Pancreas (tissue), 10 donors: ENCODE results near the gene TTC39B. TPM values are rescaled to one million over a fixed set of nuclear protein-coding genes. Genes with fewer than 3 reads are reported as not detected.

Source experiments
- ATAC-seq, 4 donors: fragments of 200-7000 bp; cut with Tn5 transposase; one replicate each; pipeline versions ENCODE4 v1.8.0 to v1.9.1; 2020; ENCODE audit warnings: mild to moderate bottlenecking in 4 of 4, moderate library complexity in 4 of 4
- DNase-seq, 6 donors: peaks; one replicate each; pipeline ENCODE4 v3.0.0-alpha.2; 2020
- FAIRE-seq: peaks from 2 replicates; lab custom pipeline; 2012; peaks lifted over from hg19 to GRCh38; lab: Jason Lieb, UNC
- H3K27ac ChIP-seq, 4 donors: fragments of 200-600 bp; sonication (generic); 1 replicate in 3 of 4; 2 replicates in 1 of 4; pipeline versions ENCODE4 v1.5.0 to v1.8.0; 2020
- H3K27me3 ChIP-seq, 4 donors: fragments of 200-600 bp; one replicate each; pipeline ENCODE4 v1.8.0; 2021
- H3K36me3 ChIP-seq, 3 donors: fragments of 200-600 bp; sonication (generic) in 1 of 3; one replicate each; pipeline versions ENCODE4 v1.5.0 to v1.8.0; 2020 to 2021
- H3K4me1 ChIP-seq, 3 donors: fragments of 200-600 bp; one replicate each; pipeline ENCODE4 v1.8.0; 2021
- H3K4me3 ChIP-seq, 4 donors: fragments of 200-600 bp; sonication (generic) in 2 of 4; one replicate each; pipeline versions ENCODE4 v1.5.0 to v1.8.0; 2020 to 2021
- H3K9me3 ChIP-seq, 4 donors: fragments of 200-600 bp; one replicate each; pipeline ENCODE4 v1.8.0; 2021
- CTCF ChIP-seq, 4 donors: fragments of 200-600 bp; sonication (generic) in 3 of 4; IDR thresholded peaks; one replicate each; pipeline versions ENCODE4 v1.5.0 to v1.8.0; 2021; ENCODE audit warnings: antibody characterized with exemption in 4 of 4
- WGBS, 2 donors: extraction: QIAGEN DNeasy Blood & Tissue Kit; methylation state at CpG; one replicate each; pipeline ENCODE4 v1.1.7; 2013; 5-methylcytosine and 5-hydroxymethylcytosine counted together
- intact Hi-C, 3 donors: fragments of 100-400 bp; cut with DNase I; formaldehyde crosslinking; loops; one replicate each; pipeline versions ENCODE4 v1.11.1 to v1.14.2; 2022
- polyA plus RNA-seq, 2 donors: library from polyadenylated mRNA; stranded (reverse); fragments of 200-250 nt; gene quantifications; one replicate each; pipeline ENCODE4 v1.2.3, GENCODE V29; 2013
- total RNA-seq, 6 donors: library from RNA; stranded (reverse); fragmentation: NEBNext Ultra II Directional in 4 of 6; extraction: Animal tissue kit (Norgen Biotek cat#: 25700) in 4 of 6; gene quantifications; one replicate each; pipeline versions ENCODE4 v1.2.1 to v1.2.4, GENCODE V29; 2021 to 2023
- donor health status: healthy with polysubstance abuse.
- donor health status: DM: no; HTN: no; CAD: no; lungs with moderate emphysema.
- donor health status: DM: no; HTN: no; CAD: no.
- donor health status: control.
- donor health status: control.
- donor health status: Bipolar disorder and iron deficiency.
- donor health status: DM: yes; HTN: yes; CAD: no.
- donor health status: DM: no; HTN: no; CAD: no.
- donor health status: DM: no; HTN: no; CAD: no.
- donor health status: DM: yes; HTN: yes; CAD: no.

TTC39B gene
- total and polyA plus RNA-seq, 8 donors: 1.5 to 12.1 (median 5.1) TPM

GRCh38 chr9:15352306-15352705, 45.3 kb upstream of the TTC39B start:
- TF ChIP-seq CTCF (IDR thresholded peaks at IDR 0.05): no peak
- H3K27ac ChIP-seq: no peak overlapping the region
- no peaks in the 10 kb centered on the region for H3K4me1 ChIP-seq
- H3K4me3 ChIP-seq: no peak overlapping the region
- no peaks in the 10 kb centered on the region for H3K27me3 ChIP-seq
- no peak for ATAC-seq
- DNase-seq: no peak
- no peaks in the 10 kb centered on the region for H3K36me3 ChIP-seq
- H3K9me3 ChIP-seq: no peaks in the 10 kb centered on the region
- intact Hi-C loops: no loop called here
- no peak for FAIRE-seq
- 29 to 36% methylated on average over 3 of the region's 3 CpGs for WGBS, 2 donors

GRCh38 chr9:15349892-15350761, 43.1 kb upstream of the TTC39B start:
- H3K36me3 ChIP-seq: no peaks in the 10 kb centered on the region
- no peak for TF ChIP-seq CTCF (IDR thresholded peaks at IDR 0.05)
- H3K4me3 ChIP-seq: no peak overlapping the region
- H3K9me3 ChIP-seq: no peaks in the 10 kb centered on the region
- WGBS, 2 donors: 65 to 70% methylated on average over 7 of the region's 7 CpGs
- H3K27me3 ChIP-seq: no peaks in the 10 kb centered on the region
- ATAC-seq (no peak), FAIRE-seq (no peak), DNase-seq (peak in 1 of 6 donors; percentile 19)
- no peaks in the 10 kb centered on the region for H3K4me1 ChIP-seq
- no peak overlapping the region for H3K27ac ChIP-seq
- intact Hi-C loops: no loop called here

DNA sequence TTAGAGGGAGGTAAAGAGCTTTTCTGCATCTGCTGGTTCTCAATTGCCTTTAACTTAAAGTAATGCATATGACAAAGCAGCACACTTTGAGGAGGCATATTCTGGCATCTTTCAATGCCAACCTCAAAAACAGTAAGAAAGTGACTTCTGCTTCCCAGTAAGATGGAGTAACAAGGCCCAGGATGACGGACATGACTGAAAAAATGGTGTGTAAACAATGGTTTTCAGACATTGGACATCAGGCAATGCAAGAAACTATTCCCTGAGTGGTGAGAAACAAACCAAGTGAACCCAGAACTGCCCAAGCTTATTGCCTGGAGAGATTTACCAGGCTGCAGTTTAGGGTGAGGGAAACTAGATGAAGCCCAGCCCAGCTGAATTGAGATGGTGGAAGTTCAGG, 39.8 kb upstream of the TTC39B start:
- intact Hi-C loops: no loop called here
- ATAC-seq: no peak
- no peak for FAIRE-seq

GRCh38 chr9:15344191-15344590, 37.2 kb upstream of the TTC39B start:
- H3K36me3 ChIP-seq: no peaks in the 10 kb centered on the region
- 80 to 85% methylated on average over 2 of the region's 2 CpGs for WGBS, 2 donors
- no peak for FAIRE-seq
- ATAC-seq: no peak
- DNase-seq: no peak
- intact Hi-C loops: no loop called here
- no peaks in the 10 kb centered on the region for H3K9me3 ChIP-seq
- H3K4me3 ChIP-seq: no peak overlapping the region
- H3K27ac ChIP-seq: no peak overlapping the region
- no peaks in the 10 kb centered on the region for H3K27me3 ChIP-seq
- no peak for TF ChIP-seq CTCF (IDR thresholded peaks at IDR 0.05)
- no peaks in the 10 kb centered on the region for H3K4me1 ChIP-seq

More for the DNA sequence above, 39.8 kb upstream of the TTC39B start:
- H3K27me3 ChIP-seq: no peaks in the 10 kb centered on the region
- 0 to 52% methylated on average over 1 of the region's 1 CpG for WGBS, 2 donors
- no peak for DNase-seq
- no peaks in the 10 kb centered on the region for H3K9me3 ChIP-seq
- no peak overlapping the region for H3K27ac ChIP-seq
- no peak for TF ChIP-seq CTCF (IDR thresholded peaks at IDR 0.05)
- no peaks in the 10 kb centered on the region for H3K4me1 ChIP-seq
- H3K36me3 ChIP-seq: no peaks in the 10 kb centered on the region
- H3K4me3 ChIP-seq: no peak overlapping the region

GRCh38 chr9:15333376-15333881, 26.4 kb upstream of the TTC39B start:
- no peaks in the 10 kb centered on the region for H3K36me3 ChIP-seq
- no peak for DNase-seq
- H3K4me3 ChIP-seq: no peak overlapping the region
- no peaks in the 10 kb centered on the region for H3K27me3 ChIP-seq
- peaks cover 0 to 6% (median 4%) of the 10 kb centered on the region in 3 donors for H3K4me1 ChIP-seq
- intact Hi-C loops: no loop called here
- no peak for FAIRE-seq
- TF ChIP-seq CTCF (IDR thresholded peaks at IDR 0.05): no peak
- ATAC-seq: peak; percentile 38 to 89 (median 76)
- H3K27ac ChIP-seq: peak overlapping the region in 1 of 4 donors; percentile 4
- 14 to 18% methylated on average over 4 of the region's 4 CpGs for WGBS, 2 donors
- H3K9me3 ChIP-seq: no peaks in the 10 kb centered on the region
